GM21381 (cell line): Measurements from ENCODE around the gene KANSL1.

Experiments
- ATAC-seq: cut with Tn5 transposase; IDR thresholded peaks from one replicate; pipeline ENCODE4 v1.9.1; 2021; ENCODE audit warnings: mild to moderate bottlenecking, moderate library complexity; ENCODE audit not compliant: unreplicated experiment

The KANSL1 gene

DNA sequence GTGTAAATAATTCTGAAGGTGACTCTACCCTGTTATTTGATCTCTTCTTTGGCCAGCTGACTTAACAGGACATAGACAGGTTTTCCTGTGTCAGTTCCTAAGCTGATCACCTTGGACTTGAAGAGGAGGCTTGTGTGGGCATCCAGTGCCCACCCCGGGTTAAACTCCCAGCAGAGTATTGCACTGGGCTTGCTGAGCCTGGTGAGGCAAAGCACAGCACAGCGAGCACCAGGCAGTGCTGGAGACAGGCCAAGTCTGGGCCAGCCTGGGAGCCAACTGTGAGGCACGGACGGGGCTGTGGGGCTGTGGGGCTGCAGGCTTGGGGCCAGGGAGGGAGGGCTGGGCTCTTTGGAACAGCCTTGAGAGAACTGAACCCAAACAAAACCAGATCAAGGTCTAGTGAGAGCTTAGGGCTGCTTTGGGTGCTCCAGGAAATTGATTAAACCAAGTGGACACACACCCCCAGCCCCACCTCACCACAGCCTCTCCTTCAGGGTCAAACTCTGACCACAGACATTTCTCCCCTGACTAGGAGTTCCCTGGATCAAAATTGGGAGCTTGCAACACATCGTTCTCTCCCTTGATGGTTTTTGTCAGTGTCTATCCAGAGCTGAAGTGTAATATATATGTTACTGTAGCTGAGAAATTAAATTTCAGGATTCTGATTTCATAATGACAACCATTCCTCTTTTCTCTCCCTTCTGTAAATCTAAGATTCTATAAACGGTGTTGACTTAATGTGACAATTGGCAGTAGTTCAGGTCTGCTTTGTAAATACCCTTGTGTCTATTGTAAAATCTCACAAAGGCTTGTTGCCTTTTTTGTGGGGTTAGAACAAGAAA is 189.1 kb downstream of the KANSL1 start:
- no peak for ATAC-seq

DNA sequence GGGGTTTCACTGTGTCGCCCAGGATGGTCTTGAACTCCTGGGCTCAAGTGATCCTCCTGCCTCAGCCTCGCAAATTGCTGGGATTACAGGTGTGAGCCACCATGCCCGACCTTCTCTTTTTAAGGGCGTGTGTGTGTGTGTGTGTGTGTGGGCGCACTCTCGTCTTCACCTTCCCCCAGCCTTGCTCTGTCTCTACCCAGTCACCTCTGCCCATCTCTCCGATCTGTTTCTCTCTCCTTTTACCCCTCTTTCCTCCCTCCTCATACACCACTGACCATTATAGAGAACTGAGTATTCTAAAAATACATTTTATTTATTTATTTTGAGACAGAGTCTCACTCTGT is 190.3 kb downstream of the KANSL1 start:
- ATAC-seq = no peak

DNA sequence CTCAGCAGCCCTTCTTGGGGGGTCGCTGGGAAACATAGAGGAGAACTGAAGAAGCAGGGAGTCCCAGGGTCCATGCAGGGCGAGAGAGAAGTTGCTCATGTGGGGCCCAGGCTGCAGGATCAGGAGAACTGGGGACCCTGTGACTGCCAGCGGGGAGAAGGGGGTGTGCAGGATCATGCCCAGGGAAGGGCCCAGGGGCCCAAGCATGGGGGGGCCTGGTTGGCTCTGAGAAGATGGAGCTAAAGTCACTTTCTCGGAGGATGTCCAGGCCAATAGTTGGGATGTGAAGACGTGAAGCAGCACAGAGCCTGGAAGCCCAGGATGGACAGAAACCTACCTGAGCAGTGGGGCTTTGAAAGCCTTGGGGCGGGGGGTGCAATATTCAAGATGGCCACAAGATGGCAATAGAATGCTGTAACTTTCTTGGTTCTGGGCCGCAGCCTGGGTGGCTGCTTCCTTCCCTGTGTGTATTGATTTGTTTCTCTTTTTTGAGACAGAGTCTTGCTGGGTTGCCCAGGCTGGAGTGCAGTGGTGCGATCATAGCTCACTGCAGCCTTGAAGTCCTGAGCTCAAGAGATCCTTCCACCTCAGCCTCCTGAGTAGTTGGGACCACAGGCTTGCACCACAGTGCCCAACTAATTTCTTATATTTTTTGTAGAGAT is 190.8 kb downstream of the KANSL1 start:
- peak; percentile 57 for ATAC-seq

GRCh38 chr17:46001390-46002310 is 191.6 kb downstream of the KANSL1 start:
- no peak for ATAC-seq

- ATAC-seq = no peak
Observed at GRCh38 chr17:46000757-46001156, 192.5 kb downstream of the KANSL1 start.

GRCh38 chr17:46000292-46000691 is 192.9 kb downstream of the KANSL1 start:
- no peak for ATAC-seq

DNA sequence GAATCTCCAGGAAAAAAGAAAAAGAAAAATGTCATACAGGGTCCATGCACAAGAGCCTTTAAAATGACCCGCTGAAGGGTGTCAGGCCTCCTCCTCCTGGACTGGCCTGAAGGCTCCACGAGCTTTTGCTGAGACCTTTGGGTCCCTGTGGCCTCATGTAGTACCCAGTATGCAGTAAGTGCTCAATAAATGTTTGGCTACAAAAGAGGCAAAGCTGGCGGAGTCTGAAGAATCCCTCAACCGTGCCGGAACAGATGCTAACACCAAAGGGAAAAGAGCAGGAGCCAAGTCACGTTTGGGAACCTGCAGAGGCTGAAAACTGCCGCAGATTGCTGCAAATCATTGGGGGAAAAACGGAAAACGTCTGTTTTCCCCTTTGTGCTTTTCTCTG is 193.3 kb downstream of the KANSL1 start:
- no peak for ATAC-seq

DNA sequence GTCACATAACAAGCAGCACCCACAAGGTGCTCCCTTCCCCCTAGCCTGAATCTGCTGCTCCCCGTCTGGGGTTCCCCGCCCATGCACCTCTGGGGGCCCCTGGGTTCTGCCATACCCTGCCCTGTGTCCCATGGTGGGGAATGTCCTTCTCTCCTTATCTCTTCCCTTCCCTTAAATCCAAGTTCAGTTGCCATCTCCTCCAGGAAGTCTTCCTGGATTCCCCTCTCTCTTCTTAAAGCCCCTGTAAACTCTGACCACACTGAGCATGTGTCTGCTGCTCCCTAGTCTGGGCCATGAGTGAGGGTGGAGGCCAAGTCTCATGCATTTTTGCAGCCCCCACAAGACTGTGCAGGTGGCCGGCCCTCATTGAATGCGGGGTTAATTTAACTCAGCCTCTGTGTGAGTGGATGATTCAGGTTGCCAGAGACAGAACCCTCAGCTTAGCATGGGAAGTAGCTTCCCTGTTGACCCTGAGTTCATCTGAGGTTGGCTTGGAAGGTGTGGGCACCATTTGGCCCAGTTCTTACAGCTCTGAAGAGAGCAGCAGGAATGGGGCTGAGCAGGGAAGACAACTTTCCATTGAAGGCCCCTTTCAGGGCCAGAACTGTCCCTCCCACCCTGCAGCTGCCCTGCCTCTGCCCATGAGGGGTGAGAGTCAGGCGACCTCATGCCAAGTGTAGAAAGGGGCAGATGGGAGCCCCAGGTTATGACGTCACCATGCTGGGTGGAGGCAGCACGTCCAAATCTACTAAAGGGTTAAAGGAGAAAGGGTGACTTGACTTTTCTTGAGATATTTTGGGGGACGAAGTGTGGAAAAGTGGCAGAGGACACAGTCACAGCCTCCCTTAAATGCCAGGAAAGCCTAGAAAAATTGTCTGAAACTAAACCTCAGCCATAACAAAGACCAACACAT is 194.0 kb downstream of the KANSL1 start, which contains the start of gene STH:
STH (plus strand) TSS at position 264 of the 913 bp plus-strand sequence; CDS start at position 294, 30 bp downstream.
- no peak for ATAC-seq

- no peak for ATAC-seq
Observed at GRCh38 chr17:45997624-45998023, 195.6 kb downstream of the KANSL1 start.

DNA sequence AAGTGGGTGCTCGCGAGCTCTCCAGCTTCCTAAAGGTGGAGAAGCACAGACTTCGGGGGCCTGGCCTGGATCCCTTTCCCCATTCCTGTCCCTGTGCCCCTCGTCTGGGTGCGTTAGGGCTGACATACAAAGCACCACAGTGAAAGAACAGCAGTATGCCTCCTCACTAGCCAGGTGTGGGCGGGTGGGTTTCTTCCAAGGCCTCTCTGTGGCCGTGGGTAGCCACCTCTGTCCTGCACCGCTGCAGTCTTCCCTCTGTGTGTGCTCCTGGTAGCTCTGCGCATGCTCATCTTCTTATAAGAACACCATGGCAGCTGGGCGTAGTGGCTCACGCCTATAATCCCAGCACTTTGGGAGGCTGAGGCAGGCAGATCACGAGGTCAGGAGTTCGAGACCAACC is 196.1 kb downstream of the KANSL1 start:
- ATAC-seq = no peak

GRCh38 chr17:45996282-45996937 is 196.8 kb downstream of the KANSL1 start:
- no peak for ATAC-seq

- ATAC-seq = no peak
Observed at GRCh38 chr17:45995627-45996270, 197.5 kb downstream of the KANSL1 start.

DNA sequence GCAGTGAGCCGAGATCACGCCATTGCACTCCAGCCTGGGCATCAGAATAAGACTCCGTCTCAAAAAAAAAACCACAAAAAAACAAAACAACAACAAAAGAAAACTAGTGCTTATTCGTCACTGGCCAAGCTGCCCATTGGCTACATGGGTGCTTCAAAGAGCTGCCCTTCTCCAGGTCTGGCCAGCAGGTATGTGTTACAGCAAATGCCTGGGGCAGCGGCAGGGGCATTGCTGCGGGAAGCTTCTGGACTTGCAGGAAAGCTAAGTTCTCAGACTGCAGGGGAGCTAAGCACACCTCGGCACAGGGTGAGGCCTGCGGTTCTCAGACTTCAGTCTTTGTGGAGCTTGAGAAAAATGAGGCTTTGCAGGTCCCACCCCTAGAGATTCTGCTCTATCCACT is 198.2 kb downstream of the KANSL1 start:
- no peak for ATAC-seq

DNA sequence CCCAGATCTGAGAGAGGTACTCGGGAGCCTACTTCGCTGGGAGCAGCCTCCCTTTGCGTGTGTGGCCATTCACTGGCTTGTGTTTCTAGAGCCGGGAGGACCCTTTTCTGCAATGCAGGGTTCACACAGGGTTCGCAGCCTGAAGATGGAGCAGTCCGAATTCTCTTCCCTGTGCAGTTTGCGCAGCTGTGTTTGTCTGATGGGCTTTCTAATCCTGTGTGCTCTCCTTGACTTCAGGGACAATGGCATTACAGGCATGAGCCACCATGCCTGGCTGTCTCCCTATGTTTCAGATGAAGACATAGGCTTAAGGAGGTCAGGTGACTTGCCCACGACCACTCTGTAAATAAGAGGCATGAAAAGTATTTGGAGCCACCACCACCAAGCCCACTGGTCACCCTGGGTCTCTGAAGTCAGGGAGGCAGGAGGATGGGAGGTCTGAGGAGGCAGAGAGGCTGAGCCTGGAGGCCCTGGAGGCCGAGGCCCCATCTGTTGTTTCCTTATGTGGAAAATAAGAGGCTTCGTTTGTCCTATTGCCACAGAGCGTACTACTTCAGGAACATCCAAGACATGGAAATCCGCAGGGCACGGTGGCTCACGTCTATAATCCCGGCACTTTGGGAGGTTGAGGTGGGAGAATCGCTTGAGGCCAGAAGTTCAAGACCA is 199.1 kb downstream of the KANSL1 start:
- ATAC-seq = no peak

- ATAC-seq = no peak
Observed at GRCh38 chr17:45992904-45993303, 200.3 kb downstream of the KANSL1 start.

- no peak for ATAC-seq
Observed at GRCh38 chr17:45992175-45992574, 201.1 kb downstream of the KANSL1 start.

DNA sequence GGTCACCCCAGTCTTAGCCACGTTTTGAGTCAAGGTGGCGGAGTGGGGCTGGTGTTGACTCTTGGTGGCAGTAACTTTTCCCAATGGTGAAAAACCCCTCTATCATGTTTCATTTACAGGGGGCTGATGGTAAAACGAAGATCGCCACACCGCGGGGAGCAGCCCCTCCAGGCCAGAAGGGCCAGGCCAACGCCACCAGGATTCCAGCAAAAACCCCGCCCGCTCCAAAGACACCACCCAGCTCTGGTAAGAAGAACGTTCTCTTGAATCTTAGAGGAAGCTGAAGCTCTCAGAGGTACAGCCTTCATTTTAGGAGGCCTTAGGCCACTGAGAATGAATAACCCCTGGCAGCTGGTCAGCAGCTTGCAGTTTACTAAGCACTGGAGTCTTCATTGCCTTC is 201.9 kb downstream of the KANSL1 start:
- no peak for ATAC-seq

DNA sequence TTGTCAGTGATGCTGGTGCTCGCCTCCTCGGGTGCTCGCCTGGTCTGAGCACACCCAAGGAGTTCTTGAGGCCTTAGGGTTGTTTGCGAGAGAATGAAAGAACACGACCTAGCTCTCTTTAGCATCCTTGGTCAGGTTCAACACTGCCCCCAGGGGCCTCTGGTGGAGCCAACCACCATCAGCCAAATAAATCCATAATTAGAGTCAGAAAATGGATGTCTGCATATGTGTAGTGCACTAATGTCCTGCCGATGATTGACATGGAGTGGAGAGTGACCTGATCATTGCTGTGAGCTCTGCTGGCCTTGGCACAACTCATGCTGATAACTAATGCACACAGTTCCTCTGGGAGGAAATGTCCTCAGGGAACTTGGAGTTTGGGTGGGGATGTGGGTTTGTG is 202.3 kb downstream of the KANSL1 start:
- no peak for ATAC-seq

- no peak for ATAC-seq
Observed at GRCh38 chr17:45989759-45990158, 203.5 kb downstream of the KANSL1 start.
